ENCODE data around the gene STXBP6.
"Not testable (repeated sequence)": the region's sequence is repeated elsewhere in the genome, so short reads cannot be mapped to it uniquely, and the experiment has no call there.

Gene STXBP6

GRCh38 chr14:24944800-24945199 lies 105.1 kb downstream of the STXBP6 start:
- Histone ChIP-seq H3K4me3 (ENCODE audit: low read depth, low read length) (no peak overlapping the region), H3K9me3 (no peaks in the 10 kb centered on the region), H3K36me3 (no peaks in the 10 kb centered on the region), H3K4me1 (no peaks in the 10 kb centered on the region), H3K27me3 (no peaks in the 10 kb centered on the region)
- no peak for TF ChIP-seq CTCF (IDR thresholded peaks at IDR 0.05; ENCODE audit: low read depth, low read length)
- no peak for DNase-seq

- no peak for DNase-seq
- TF ChIP-seq CTCF (IDR thresholded peaks at IDR 0.05; ENCODE audit: low read depth, low read length): no peak
- no peaks in the 10 kb centered on the region for H3K4me1 ChIP-seq
- no peaks in the 10 kb centered on the region for H3K27me3 ChIP-seq
- no peak overlapping the region for H3K4me3 ChIP-seq (ENCODE audit: low read depth, low read length)
- no peaks in the 10 kb centered on the region for H3K9me3 ChIP-seq
- no peaks in the 10 kb centered on the region for H3K36me3 ChIP-seq
Observed at GRCh38 chr14:24943024-24943423, 106.9 kb downstream of the STXBP6 start.

DNA sequence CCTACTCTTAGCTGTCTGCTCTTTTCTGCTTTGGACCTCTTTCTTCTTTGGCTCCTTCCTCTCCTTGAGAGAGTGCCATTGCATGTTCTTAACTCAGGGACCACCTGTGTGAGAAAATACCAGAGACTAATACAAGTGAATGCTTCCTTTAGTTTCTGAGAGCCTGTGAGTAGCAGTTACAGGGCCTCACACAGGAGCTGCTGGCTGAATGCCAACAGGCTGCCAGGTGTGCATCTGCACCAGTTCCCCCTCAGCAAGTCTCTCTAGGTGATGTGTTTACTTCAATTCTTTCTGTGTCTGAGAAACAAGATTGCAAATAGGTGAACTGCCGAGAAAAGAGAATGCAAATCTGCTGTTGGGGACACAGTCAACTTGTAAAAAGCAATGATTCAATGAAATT lies 108.2 kb downstream of the STXBP6 start:
- no peak for TF ChIP-seq CTCF (IDR thresholded peaks at IDR 0.05; ENCODE audit: low read depth, low read length)
- H3K36me3 ChIP-seq: no peaks in the 10 kb centered on the region
- no peak for DNase-seq
- no peaks in the 10 kb centered on the region for H3K4me1 ChIP-seq
- no peaks in the 10 kb centered on the region for H3K27me3 ChIP-seq
- no peak overlapping the region for H3K4me3 ChIP-seq (ENCODE audit: low read depth, low read length)
- no peaks in the 10 kb centered on the region for H3K9me3 ChIP-seq

DNA sequence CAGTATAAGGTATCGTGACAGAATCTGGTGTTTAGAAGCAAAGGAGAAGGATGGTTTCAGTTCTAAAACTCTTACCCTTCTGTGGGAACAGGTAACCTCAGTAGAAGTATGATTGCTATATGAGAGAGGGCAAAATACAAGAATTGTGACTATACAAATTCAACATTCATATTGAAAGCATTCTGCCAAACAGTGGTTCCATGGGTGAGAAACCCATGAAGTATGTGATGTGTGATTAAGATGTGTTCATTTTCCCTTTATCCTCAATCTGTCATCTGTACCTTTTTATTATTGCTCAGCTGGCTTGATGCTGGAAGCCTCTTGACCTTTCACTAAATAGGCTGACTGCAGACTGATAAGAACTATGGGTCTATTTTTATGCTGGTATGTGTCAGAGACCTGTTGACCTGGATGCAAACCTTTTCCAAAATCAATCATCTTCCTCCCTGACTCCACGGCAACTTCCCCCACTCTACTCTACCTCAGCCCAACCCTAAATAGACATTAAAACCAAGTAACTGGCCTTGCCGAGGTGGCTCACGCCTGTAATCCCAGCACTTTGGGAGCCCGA lies 109.6 kb downstream of the STXBP6 start:
- DNase-seq: no peak
- no peaks in the 10 kb centered on the region for H3K4me1 ChIP-seq
- no peaks in the 10 kb centered on the region for H3K36me3 ChIP-seq
- no peak overlapping the region for H3K4me3 ChIP-seq (ENCODE audit: low read depth, low read length)
- no peaks in the 10 kb centered on the region for H3K9me3 ChIP-seq
- no peak for TF ChIP-seq CTCF (IDR thresholded peaks at IDR 0.05; ENCODE audit: low read depth, low read length)
- no peaks in the 10 kb centered on the region for H3K27me3 ChIP-seq

GRCh38 chr14:24938593-24938992 lies 111.4 kb downstream of the STXBP6 start:
- no peaks in the 10 kb centered on the region for H3K27me3 ChIP-seq
- TF ChIP-seq CTCF (IDR thresholded peaks at IDR 0.05; ENCODE audit: low read depth, low read length): no peak
- H3K4me3 ChIP-seq (ENCODE audit: low read depth, low read length): no peak overlapping the region
- DNase-seq: no peak
- no peaks in the 10 kb centered on the region for H3K4me1 ChIP-seq
- no peaks in the 10 kb centered on the region for H3K36me3 ChIP-seq
- H3K9me3 ChIP-seq: no peaks in the 10 kb centered on the region

DNA sequence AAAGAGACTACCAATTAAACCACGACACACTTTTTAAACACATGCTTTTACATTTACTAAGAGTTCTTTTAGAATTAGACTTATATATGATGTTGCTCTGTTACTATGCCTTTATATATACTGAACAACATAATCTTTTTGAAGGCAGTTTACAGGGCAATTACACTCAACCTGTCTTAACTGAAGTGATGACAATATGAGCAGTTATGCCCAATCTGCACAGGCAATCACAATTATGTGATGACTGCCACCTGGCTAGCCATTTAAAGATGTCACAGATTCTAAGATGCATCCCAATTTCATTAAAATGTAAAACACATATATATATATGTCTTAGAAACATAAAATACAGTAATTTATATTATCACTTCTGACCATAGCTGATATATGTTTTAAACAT lies 112.6 kb downstream of the STXBP6 start:
- Histone ChIP-seq H3K27me3 (no peaks in the 10 kb centered on the region), H3K9me3 (no peaks in the 10 kb centered on the region), H3K36me3 (no peaks in the 10 kb centered on the region), H3K4me3 (ENCODE audit: low read depth, low read length) (no peak overlapping the region), H3K4me1 (no peaks in the 10 kb centered on the region)
- no peak for DNase-seq
- no peak for TF ChIP-seq CTCF (IDR thresholded peaks at IDR 0.05; ENCODE audit: low read depth, low read length)

GRCh38 chr14:24936773-24937172 lies 113.2 kb downstream of the STXBP6 start:
- not testable (repeated sequence) for H3K9me3 ChIP-seq; H3K4me3 ChIP-seq (ENCODE audit: low read depth, low read length); H3K36me3 ChIP-seq; H3K4me1 ChIP-seq; DNase-seq; H3K27me3 ChIP-seq

Measured in BE2C (cell line).